SK-N-SH (cell line): Measurements from ENCODE around the gene PCDHA13. TPM values are rescaled to one million over a fixed set of nuclear protein-coding genes. Genes with fewer than 3 reads are reported as not detected.

ENCODE experiments used
- CTCF ChIA-PET: fragments of 300-600, 350-600 bp; formaldehyde crosslinking; extraction: SDS; loops from one replicate; lab custom pipeline; 2021; lab: Yijun Ruan, JAX
- POLR2A ChIA-PET: fragments of 350-600 bp; sonication (Branson Sonifier 250); formaldehyde crosslinking; extraction: SDS; loops from one replicate; lab custom pipeline; 2020; ENCODE audit warnings: antibody characterized with exemption, inconsistent platforms; lab: Yijun Ruan, JAX
- DNase-seq: peaks from one replicate; pipeline ENCODE4 v3.0.0; 2012
- H2AFZ ChIP-seq: fragments of 200-600 bp; sonication (generic); 2 replicates; pipeline ENCODE4 v1.8.1; 2016; ENCODE audit warnings: antibody characterized with exemption, mild to moderate bottlenecking, low read depth
- H3F3A ChIP-seq: fragments of 200-600 bp; sonication (generic); replicated peaks from 2 replicates; pipeline ENCODE3; 2016; ENCODE audit warnings: antibody characterized with exemption, mild to moderate bottlenecking; ENCODE audit not compliant: insufficient read depth
- H3K27ac ChIP-seq, 2 experiments: fragments of 200-500 bp in 1 of 2; fragments of 200-600 bp in 1 of 2; sonication (Bioruptor generic) in 1 of 2; sonication (generic), shearing (Covaris generic) in 1 of 2; 2 replicates each; pipeline versions ENCODE4 v1.5.1 to v1.6.1; 2014 to 2016; ENCODE audit warnings: low read depth in 2 of 2, inconsistent platforms in 1 of 2, low read length in 1 of 2, mild to moderate bottlenecking in 1 of 2, mixed read lengths in 1 of 2
- H3K27me3 ChIP-seq: fragments of 200-600 bp; sonication (generic), shearing (Covaris generic); 2 replicates; pipeline ENCODE4 v1.6.1; 2016; ENCODE audit warnings: mixed run types; ENCODE audit not compliant: insufficient read depth
- H3K36me3 ChIP-seq, 2 experiments: fragments of 200-500 bp in 1 of 2; fragments of 200-600 bp in 1 of 2; sonication (Bioruptor generic) in 1 of 2; sonication (generic) in 1 of 2; replicated peaks in 1 of 2; 2 replicates each; pipeline versions ENCODE3 to v1.5.1; 2014 to 2016; ENCODE audit warnings: low read length in 1 of 2, mild to moderate bottlenecking in 1 of 2; ENCODE audit not compliant: insufficient read depth in 2 of 2, control insufficient read depth in 1 of 2
- H3K4me1 ChIP-seq, 2 experiments: fragments of 200-500 bp in 1 of 2; fragments of 200-600 bp in 1 of 2; sonication (Bioruptor generic) in 1 of 2; sonication (generic), shearing (Covaris generic) in 1 of 2; 2 replicates each; pipeline versions ENCODE4 v1.5.1 to v1.6.1; 2014 to 2016; ENCODE audit warnings: low read depth in 1 of 2, low read length in 1 of 2, mixed run types in 1 of 2; ENCODE audit not compliant: insufficient read depth in 2 of 2, control insufficient read depth in 1 of 2
- H3K4me2 ChIP-seq: fragments of 200-600 bp; sonication (generic), shearing (Covaris generic); 2 replicates; pipeline ENCODE4 v1.6.1; 2017; ENCODE audit warnings: mixed run types
- H3K4me3 ChIP-seq, 2 experiments: fragments of 200-500 bp in 1 of 2; fragments of 200-600 bp in 1 of 2; sonication (Bioruptor generic) in 1 of 2; sonication (generic), shearing (Covaris generic) in 1 of 2; 2 replicates each; pipeline versions ENCODE4 v1.5.1 to v1.8.1; 2014 to 2016; ENCODE audit warnings: low read depth in 2 of 2, inconsistent platforms in 1 of 2, low read length in 1 of 2, mild to moderate bottlenecking in 1 of 2, mixed read lengths in 1 of 2, moderate library complexity in 1 of 2
- H3K79me2 ChIP-seq: fragments of 200-600 bp; sonication (generic); 2 replicates; pipeline ENCODE4 v1.8.1; 2017; ENCODE audit warnings: mild to moderate bottlenecking; ENCODE audit not compliant: insufficient read depth
- H3K9ac ChIP-seq: fragments of 200-600 bp; sonication (generic); 2 replicates; pipeline ENCODE4 v1.6.1; 2017; ENCODE audit warnings: mixed run types
- H3K9me2 ChIP-seq: fragments of 200-600 bp; sonication (generic); 2 replicates; pipeline ENCODE4 v1.6.1; 2017; ENCODE audit warnings: mixed run types
- H3K9me3 ChIP-seq: fragments of 200-600 bp; sonication (generic); 2 replicates; pipeline ENCODE4 v1.6.1; 2017; ENCODE audit warnings: mixed run types, mild to moderate bottlenecking, moderate library complexity
- H4K20me1 ChIP-seq: fragments of 200-600 bp; sonication (generic); 2 replicates; pipeline ENCODE4 v1.6.1; 2017; ENCODE audit warnings: mild to moderate bottlenecking, mixed run types; ENCODE audit not compliant: insufficient read depth
- ELF1 ChIP-seq: IDR thresholded peaks from 2 replicates; pipeline ENCODE4 v1.4.0; 2012
- EP300 ChIP-seq, 2 experiments: IDR thresholded peaks; 2 replicates each; pipeline versions ENCODE4 v1.4.0 to v1.6.1; 2012; ENCODE audit warnings: borderline replicate concordance in 1 of 2, low read depth in 1 of 2, low read length in 1 of 2
- JUND ChIP-seq: IDR thresholded peaks from 2 replicates; pipeline ENCODE4 v1.4.0; 2012
- MEF2A ChIP-seq: IDR thresholded peaks from 2 replicates; pipeline ENCODE4 v1.4.0; 2012; ENCODE audit warnings: low read depth, borderline replicate concordance
- RFX5 ChIP-seq: IDR thresholded peaks from 2 replicates; pipeline ENCODE4 v1.6.1; 2012; ENCODE audit warnings: mild to moderate bottlenecking, improper control_type of control experiment, low read length
- SIN3A ChIP-seq: IDR thresholded peaks from 2 replicates; pipeline ENCODE4 v1.6.1; 2012; ENCODE audit warnings: low read depth, mild to moderate bottlenecking, low read length, moderate library complexity, borderline replicate concordance
- TEAD4 ChIP-seq: IDR thresholded peaks from 2 replicates; pipeline ENCODE4 v1.4.0; 2012; ENCODE audit warnings: mild to moderate bottlenecking, borderline replicate concordance; ENCODE audit not compliant: insufficient read depth
- YY1 ChIP-seq: IDR thresholded peaks from 2 replicates; pipeline ENCODE4 v1.4.0; 2012; ENCODE audit warnings: low read depth, mild to moderate bottlenecking
- WGBS: methylation state at CpG from one replicate; pipeline ENCODE4 v1.1.6; 2017; ENCODE audit warnings: low lambda C conversion rate; 5-methylcytosine and 5-hydroxymethylcytosine counted together
- polyA plus RNA-seq, 3 experiments: library from polyadenylated mRNA; depleted of rRNA; stranded (reverse); fragments of >200 nt; gene quantifications; 2 replicates each; pipeline ENCODE4 v1.2.3, GENCODE V29; 2012
- TF ChIP-seq, protein P1 (sequence below): IDR thresholded peaks from 2 replicates; pipeline ENCODE4 v1.4.0; 2012; ENCODE audit warnings: low read depth, borderline replicate concordance
- TF ChIP-seq, protein P2 (sequence below): IDR thresholded peaks from 2 replicates; pipeline ENCODE4 v1.6.1; 2012; ENCODE audit warnings: mild to moderate bottlenecking, low read depth, low read length, moderate library complexity
- TF ChIP-seq, protein P3 (sequence below): fragments of 150-350 bp; IDR thresholded peaks from 2 replicates; pipeline ENCODE4 v1.6.1; 2017; ENCODE audit warnings: antibody characterized with exemption, low read length, low read depth, borderline replicate concordance

PCDHA13 gene
- polyA plus RNA-seq, 1 of the 3 experiments (the other 2 are of a cell fraction): not detected

DNA sequence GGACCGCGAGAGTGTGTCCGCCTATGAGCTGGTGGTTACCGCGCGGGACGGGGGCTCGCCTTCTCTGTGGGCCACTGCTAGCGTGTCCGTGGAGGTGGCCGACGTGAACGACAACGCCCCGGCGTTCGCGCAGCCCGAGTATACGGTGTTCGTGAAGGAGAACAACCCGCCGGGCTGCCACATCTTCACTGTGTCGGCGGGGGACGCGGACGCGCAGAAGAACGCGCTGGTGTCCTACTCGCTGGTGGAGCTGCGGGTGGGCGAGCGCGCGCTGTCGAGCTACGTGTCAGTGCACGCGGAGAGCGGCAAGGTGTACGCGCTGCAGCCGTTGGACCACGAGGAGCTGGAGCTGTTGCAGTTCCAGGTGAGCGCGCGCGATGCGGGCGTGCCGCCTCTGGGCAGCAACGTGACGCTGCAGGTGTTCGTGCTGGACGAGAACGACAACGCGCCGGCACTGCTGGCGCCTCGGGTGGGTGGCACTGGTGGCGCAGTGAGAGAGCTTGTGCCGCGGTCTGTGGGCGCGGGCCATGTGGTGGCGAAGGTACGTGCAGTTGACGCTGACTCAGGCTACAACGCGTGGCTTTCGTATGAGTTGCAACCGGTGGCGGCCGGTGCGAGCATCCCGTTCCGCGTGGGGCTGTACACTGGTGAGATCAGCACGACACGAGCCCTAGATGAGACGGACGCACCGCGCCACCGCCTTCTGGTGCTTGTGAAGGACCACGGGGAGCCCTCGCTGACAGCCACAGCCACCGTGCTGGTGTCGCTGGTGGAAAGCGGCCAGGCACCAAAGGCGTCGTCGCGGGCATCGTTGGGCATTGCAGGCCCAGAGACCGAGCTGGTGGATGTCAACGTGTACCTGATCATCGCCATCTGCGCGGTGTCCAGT, 46.1 kb upstream of the PCDHA13 start:
- Histone ChIP-seq H3K36me3 (no peaks in the 10 kb centered on the region), H3K9me3 (no peaks in the 10 kb centered on the region), H3K9me2 (no peaks in the 10 kb centered on the region), H3K79me2 (no peaks in the 10 kb centered on the region), H3K9ac (no peak overlapping the region), H3K4me1 (no peaks in the 10 kb centered on the region), H3K27ac (no peak overlapping the region), H2AFZ (no peak overlapping the region), H3F3A (no peaks in the 10 kb centered on the region), H3K4me3 (no peak overlapping the region), H4K20me1 (no peaks in the 10 kb centered on the region), H3K27me3 (no peaks in the 10 kb centered on the region), H3K4me2 (no peak overlapping the region)
- CTCF ChIA-PET: interaction anchor here (0.8 kb wide), 1 partner anchor 205 kb away, joined by 5 read pairs; no protein-coding TSS in a partner anchor
- TF ChIP-seq MEF2A (no peak), JUND (no peak), EP300 (IDR thresholded peaks at IDR 0.05; ENCODE audit: borderline replicate concordance in 1 of 2, low read depth in 1 of 2, low read length in 1 of 2) (no peak), SIN3A (no peak), RFX5 (no peak), ELF1 (no peak), YY1 (no peak), TEAD4 (no peak)
- TF ChIP-seq, protein P1, sequence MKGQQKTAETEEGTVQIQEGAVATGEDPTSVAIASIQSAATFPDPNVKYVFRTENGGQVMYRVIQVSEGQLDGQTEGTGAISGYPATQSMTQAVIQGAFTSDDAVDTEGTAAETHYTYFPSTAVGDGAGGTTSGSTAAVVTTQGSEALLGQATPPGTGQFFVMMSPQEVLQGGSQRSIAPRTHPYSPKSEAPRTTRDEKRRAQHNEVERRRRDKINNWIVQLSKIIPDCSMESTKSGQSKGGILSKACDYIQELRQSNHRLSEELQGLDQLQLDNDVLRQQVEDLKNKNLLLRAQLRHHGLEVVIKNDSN: no peak
- TF ChIP-seq, protein P2, sequence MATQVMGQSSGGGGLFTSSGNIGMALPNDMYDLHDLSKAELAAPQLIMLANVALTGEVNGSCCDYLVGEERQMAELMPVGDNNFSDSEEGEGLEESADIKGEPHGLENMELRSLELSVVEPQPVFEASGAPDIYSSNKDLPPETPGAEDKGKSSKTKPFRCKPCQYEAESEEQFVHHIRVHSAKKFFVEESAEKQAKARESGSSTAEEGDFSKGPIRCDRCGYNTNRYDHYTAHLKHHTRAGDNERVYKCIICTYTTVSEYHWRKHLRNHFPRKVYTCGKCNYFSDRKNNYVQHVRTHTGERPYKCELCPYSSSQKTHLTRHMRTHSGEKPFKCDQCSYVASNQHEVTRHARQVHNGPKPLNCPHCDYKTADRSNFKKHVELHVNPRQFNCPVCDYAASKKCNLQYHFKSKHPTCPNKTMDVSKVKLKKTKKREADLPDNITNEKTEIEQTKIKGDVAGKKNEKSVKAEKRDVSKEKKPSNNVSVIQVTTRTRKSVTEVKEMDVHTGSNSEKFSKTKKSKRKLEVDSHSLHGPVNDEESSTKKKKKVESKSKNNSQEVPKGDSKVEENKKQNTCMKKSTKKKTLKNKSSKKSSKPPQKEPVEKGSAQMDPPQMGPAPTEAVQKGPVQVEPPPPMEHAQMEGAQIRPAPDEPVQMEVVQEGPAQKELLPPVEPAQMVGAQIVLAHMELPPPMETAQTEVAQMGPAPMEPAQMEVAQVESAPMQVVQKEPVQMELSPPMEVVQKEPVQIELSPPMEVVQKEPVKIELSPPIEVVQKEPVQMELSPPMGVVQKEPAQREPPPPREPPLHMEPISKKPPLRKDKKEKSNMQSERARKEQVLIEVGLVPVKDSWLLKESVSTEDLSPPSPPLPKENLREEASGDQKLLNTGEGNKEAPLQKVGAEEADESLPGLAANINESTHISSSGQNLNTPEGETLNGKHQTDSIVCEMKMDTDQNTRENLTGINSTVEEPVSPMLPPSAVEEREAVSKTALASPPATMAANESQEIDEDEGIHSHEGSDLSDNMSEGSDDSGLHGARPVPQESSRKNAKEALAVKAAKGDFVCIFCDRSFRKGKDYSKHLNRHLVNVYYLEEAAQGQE: no peak
- TF ChIP-seq, protein P3, sequence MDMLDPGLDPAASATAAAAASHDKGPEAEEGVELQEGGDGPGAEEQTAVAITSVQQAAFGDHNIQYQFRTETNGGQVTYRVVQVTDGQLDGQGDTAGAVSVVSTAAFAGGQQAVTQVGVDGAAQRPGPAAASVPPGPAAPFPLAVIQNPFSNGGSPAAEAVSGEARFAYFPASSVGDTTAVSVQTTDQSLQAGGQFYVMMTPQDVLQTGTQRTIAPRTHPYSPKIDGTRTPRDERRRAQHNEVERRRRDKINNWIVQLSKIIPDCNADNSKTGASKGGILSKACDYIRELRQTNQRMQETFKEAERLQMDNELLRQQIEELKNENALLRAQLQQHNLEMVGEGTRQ: no peak
- whole genome bisulfite sequencing: 90% methylated on average over 95 of the region's 103 CpGs
- DNase-seq: no peak
- POLR2A ChIA-PET: no interaction called here
